Measurements from ENCODE around the gene TMEM184C.

The TMEM184C gene

GRCh38 chr4:147678796-147679549 is 61.8 kb downstream of the TMEM184C start:
- Histone ChIP-seq H3K4me1 (ENCODE audit: control insufficient read depth, low read length) (peaks cover 8% of the 10 kb centered on the region), H3K4me2 (ENCODE audit: low read length) (no peak overlapping the region), H3K4me3 (ENCODE audit: low read length) (no peak overlapping the region), H3K9me3 (ENCODE audit: control insufficient read depth, insufficient read depth, low read length) (no peaks in the 10 kb centered on the region), H3K79me2 (ENCODE audit: control insufficient read depth, low read length) (peaks cover 53% of the 10 kb centered on the region), H3K27ac (ENCODE audit: low read depth, low read length) (no peak overlapping the region), H3K36me3 (ENCODE audit: control insufficient read depth, low read length) (peaks cover 25% of the 10 kb centered on the region), H3K27me3 (ENCODE audit: control insufficient read depth, low read length) (no peaks in the 10 kb centered on the region), H3K9me2 (replicated peaks; ENCODE audit: control insufficient read depth, low read length) (no peaks in the 10 kb centered on the region), H3F3A (ENCODE audit: control insufficient read depth, insufficient read depth) (no peaks in the 10 kb centered on the region), H4K20me1 (ENCODE audit: control insufficient read depth, insufficient read depth, low read depth, low read length) (no peaks in the 10 kb centered on the region)
- TF ChIP-seq EZH2phosphoT487 (IDR thresholded peaks at IDR 0.05; ENCODE audit: borderline replicate concordance, low read length) (no peak), CTCF (IDR thresholded peaks at IDR 0.05; ENCODE audit: low read depth, low read length, poor library complexity, severe bottlenecking) (peak; percentile 53)

GRCh38 chr4:147682755-147683154 is 65.6 kb downstream of the TMEM184C start:
- Histone ChIP-seq H3K9me3 (ENCODE audit: control insufficient read depth, insufficient read depth, low read length) (no peaks in the 10 kb centered on the region), H3K27me3 (ENCODE audit: control insufficient read depth, low read length) (no peaks in the 10 kb centered on the region), H3F3A (ENCODE audit: control insufficient read depth, insufficient read depth) (no peaks in the 10 kb centered on the region), H3K27ac (ENCODE audit: low read depth, low read length) (no peak overlapping the region), H3K9me2 (replicated peaks; ENCODE audit: control insufficient read depth, low read length) (no peaks in the 10 kb centered on the region), H4K20me1 (ENCODE audit: control insufficient read depth, insufficient read depth, low read depth, low read length) (no peaks in the 10 kb centered on the region), H3K4me1 (ENCODE audit: control insufficient read depth, low read length) (peaks cover 14% of the 10 kb centered on the region), H3K4me2 (ENCODE audit: low read length) (peak overlapping the region; percentile 78), H3K4me3 (ENCODE audit: low read length) (peak overlapping the region; percentile 94), H3K79me2 (ENCODE audit: control insufficient read depth, low read length) (peaks cover 60% of the 10 kb centered on the region), H3K36me3 (ENCODE audit: control insufficient read depth, low read length) (peaks cover 19% of the 10 kb centered on the region)
- TF ChIP-seq CTCF (IDR thresholded peaks at IDR 0.05; ENCODE audit: low read depth, low read length, poor library complexity, severe bottlenecking) (no peak), EZH2phosphoT487 (IDR thresholded peaks at IDR 0.05; ENCODE audit: borderline replicate concordance, low read length) (no peak)

GRCh38 chr4:147683188-147683591 is 66.0 kb downstream of the TMEM184C start:
- Histone ChIP-seq H3K4me1 (ENCODE audit: control insufficient read depth, low read length) (peaks cover 14% of the 10 kb centered on the region), H3K4me3 (ENCODE audit: low read length) (peak overlapping the region; percentile 94), H3K36me3 (ENCODE audit: control insufficient read depth, low read length) (peaks cover 16% of the 10 kb centered on the region), H3K4me2 (ENCODE audit: low read length) (peak overlapping the region; percentile 78), H3K27me3 (ENCODE audit: control insufficient read depth, low read length) (no peaks in the 10 kb centered on the region), H3K27ac (ENCODE audit: low read depth, low read length) (peak overlapping the region; percentile 66), H3K9me2 (replicated peaks; ENCODE audit: control insufficient read depth, low read length) (no peaks in the 10 kb centered on the region), H3K79me2 (ENCODE audit: control insufficient read depth, low read length) (peaks cover 57% of the 10 kb centered on the region), H3K9me3 (ENCODE audit: control insufficient read depth, insufficient read depth, low read length) (no peaks in the 10 kb centered on the region), H4K20me1 (ENCODE audit: control insufficient read depth, insufficient read depth, low read depth, low read length) (no peaks in the 10 kb centered on the region), H3F3A (ENCODE audit: control insufficient read depth, insufficient read depth) (no peaks in the 10 kb centered on the region)
- TF ChIP-seq EZH2phosphoT487 (IDR thresholded peaks at IDR 0.05; ENCODE audit: borderline replicate concordance, low read length) = no peak
- no peak for TF ChIP-seq CTCF (IDR thresholded peaks at IDR 0.05; ENCODE audit: low read depth, low read length, poor library complexity, severe bottlenecking)

Measured in DOHH2 (cell line).